Measurements from ENCODE around the gene IFI27L2.
"Not testable (repeated sequence)": the region's sequence is repeated elsewhere in the genome, so short reads cannot be mapped to it uniquely, and the experiment has no call there.

The IFI27L2 gene

GRCh38 chr14:94129111-94129757 is at the start of gene IFI27L2:
Gene IFI27L2, minus strand, starts transcription at chr14:94129604. Its CDS starts 40 bp downstream, at chr14:94129564.
- DNase-seq (ENCODE audit: low read depth in 2 of 2), result peak; percentile 22 to 51

GRCh38 chr14:94177806-94178205 is 48.4 kb upstream of the IFI27L2 start:
- DNase-seq (ENCODE audit: low read depth in 2 of 2), result no peak

GRCh38 chr14:94176808-94177207 is 47.4 kb upstream of the IFI27L2 start:
- DNase-seq (ENCODE audit: low read depth in 2 of 2), result no peak

GRCh38 chr14:94175747-94176146 is 46.3 kb upstream of the IFI27L2 start:
- no peak for DNase-seq (ENCODE audit: low read depth in 2 of 2)

- no peak for DNase-seq (ENCODE audit: low read depth in 2 of 2)
Measured at GRCh38 chr14:94175011-94175745, 45.8 kb upstream of the IFI27L2 start.

- DNase-seq (ENCODE audit: low read depth in 2 of 2), result no peak
Measured at GRCh38 chr14:94174604-94175010, 45.2 kb upstream of the IFI27L2 start.

- DNase-seq (ENCODE audit: low read depth in 2 of 2), result peak; percentile 65 to 72
Measured at GRCh38 chr14:94173885-94174603, 44.6 kb upstream of the IFI27L2 start, which contains the start of gene PPP4R4. Gene PPP4R4, plus strand, starts transcription at chr14:94174322. Its CDS starts 144 bp downstream, at chr14:94174466.

- no peak for DNase-seq (ENCODE audit: low read depth in 2 of 2)
Measured at GRCh38 chr14:94173471-94173884, 44.1 kb upstream of the IFI27L2 start.

- DNase-seq (ENCODE audit: low read depth in 2 of 2), result no peak
Measured at GRCh38 chr14:94172545-94172944, 43.1 kb upstream of the IFI27L2 start.

GRCh38 chr14:94171208-94171607 is 41.8 kb upstream of the IFI27L2 start:
- DNase-seq (ENCODE audit: low read depth in 2 of 2), result no peak

- no peak for DNase-seq (ENCODE audit: low read depth in 2 of 2)
Measured at GRCh38 chr14:94170136-94170535, 40.7 kb upstream of the IFI27L2 start.

GRCh38 chr14:94165744-94166143 is 36.3 kb upstream of the IFI27L2 start:
- DNase-seq (ENCODE audit: low read depth in 2 of 2), result no peak

- no peak for DNase-seq (ENCODE audit: low read depth in 2 of 2)
Measured at GRCh38 chr14:94164685-94165431, 35.5 kb upstream of the IFI27L2 start.

GRCh38 chr14:94163796-94164195 is 34.4 kb upstream of the IFI27L2 start:
- DNase-seq (ENCODE audit: low read depth in 2 of 2), result no peak

GRCh38 chr14:94162466-94162865 is 33.1 kb upstream of the IFI27L2 start:
- DNase-seq (ENCODE audit: low read depth in 2 of 2), result no peak

GRCh38 chr14:94161981-94162380 is 32.6 kb upstream of the IFI27L2 start:
- DNase-seq (ENCODE audit: low read depth in 2 of 2), result no peak

- DNase-seq (ENCODE audit: low read depth in 2 of 2), result no peak
Measured at GRCh38 chr14:94161058-94161457, 31.7 kb upstream of the IFI27L2 start.

GRCh38 chr14:94158239-94158883 is 29.0 kb upstream of the IFI27L2 start:
- DNase-seq (ENCODE audit: low read depth in 2 of 2), result no peak

GRCh38 chr14:94157197-94157596 is 27.8 kb upstream of the IFI27L2 start:
- DNase-seq (ENCODE audit: low read depth in 2 of 2), result no peak

GRCh38 chr14:94156143-94156542 is 26.7 kb upstream of the IFI27L2 start:
- not testable (repeated sequence) for DNase-seq (ENCODE audit: low read depth in 2 of 2)

GRCh38 chr14:94153750-94154342 is 24.4 kb upstream of the IFI27L2 start:
- no peak for DNase-seq (ENCODE audit: low read depth in 2 of 2)
